ENCODE results near the gene NT5M. TPM values are rescaled to one million over a fixed set of nuclear protein-coding genes. Genes with fewer than 3 reads are reported as not detected.
A peak's percentile ranks its signal among the peaks of the same experiment; 100 is the strongest.

NT5M gene
- total RNA-seq, 1 donor from 2014 or later, result 4.1 TPM

- Mint-ChIP-seq H3K4me3 (no peak overlapping the region), H3K9me3 (no peaks in the 10 kb centered on the region), H3K27me3 (ENCODE audit: insufficient read depth, low read depth) (peaks cover 2% of the 10 kb centered on the region), H3K36me3 (no peaks in the 10 kb centered on the region), H3K27ac (no peak overlapping the region), H3K4me1 (no peaks in the 10 kb centered on the region)
- DNase-seq (ENCODE audit: low spot score), result no peak
- Histone ChIP-seq H3K79me2 (ENCODE audit: low read depth) (no peaks in the 10 kb centered on the region), H3F3A (ENCODE audit: low read depth) (no peaks in the 10 kb centered on the region), H3K9ac (no peak overlapping the region), H3K27me3 (no peaks in the 10 kb centered on the region), H3K4me1 (no peaks in the 10 kb centered on the region), H3K4me3 (no peak overlapping the region), H3K36me3 (no peaks in the 10 kb centered on the region), H4K20me1 (ENCODE audit: low read depth) (no peaks in the 10 kb centered on the region), H3K27ac (no peak overlapping the region), H3K4me2 (no peak overlapping the region), H2AFZ (replicated peaks) (no peak overlapping the region), H3K9me3 (ENCODE audit: low read depth) (no peaks in the 10 kb centered on the region)
- TF ChIP-seq CTCF (IDR thresholded peaks at IDR 0.05) (no peak), EZH2phosphoT487 (IDR thresholded peaks at IDR 0.05) (no peak), EZH2 (IDR thresholded peaks at IDR 0.05) (no peak)
Observed at GRCh38 chr17:17344507-17345293, 41.5 kb downstream of the NT5M start.

- DNase-seq (ENCODE audit: low spot score), result no peak
Observed at GRCh38 chr17:17345294-17345597, 42.1 kb downstream of the NT5M start.

GRCh38 chr17:17345686-17346427 lies 42.7 kb downstream of the NT5M start:
- Mint-ChIP-seq H3K4me3 (no peak overlapping the region), H3K27me3 (ENCODE audit: insufficient read depth, low read depth) (no peaks in the 10 kb centered on the region), H3K27ac (peak overlapping the region; percentile 35), H3K36me3 (no peaks in the 10 kb centered on the region), H3K4me1 (peaks cover 2% of the 10 kb centered on the region), H3K9me3 (no peaks in the 10 kb centered on the region)
- no peak for DNase-seq (ENCODE audit: low spot score)
- Histone ChIP-seq H2AFZ (replicated peaks) (no peak overlapping the region), H3K27me3 (no peaks in the 10 kb centered on the region), H4K20me1 (ENCODE audit: low read depth) (no peaks in the 10 kb centered on the region), H3K4me2 (no peak overlapping the region), H3F3A (ENCODE audit: low read depth) (no peaks in the 10 kb centered on the region), H3K4me1 (no peaks in the 10 kb centered on the region), H3K9me3 (ENCODE audit: low read depth) (no peaks in the 10 kb centered on the region), H3K27ac (no peak overlapping the region), H3K79me2 (ENCODE audit: low read depth) (no peaks in the 10 kb centered on the region), H3K4me3 (no peak overlapping the region), H3K9ac (no peak overlapping the region), H3K36me3 (no peaks in the 10 kb centered on the region)
- TF ChIP-seq CTCF (IDR thresholded peaks at IDR 0.05) (no peak), EZH2 (IDR thresholded peaks at IDR 0.05) (no peak), EZH2phosphoT487 (IDR thresholded peaks at IDR 0.05) (no peak)

More at GRCh38 chr17:17345294-17345597, 42.1 kb downstream of the NT5M start:
- H3K27ac ChIP-seq, result no peak overlapping the region
- no peak overlapping the region for H2AFZ ChIP-seq (replicated peaks)
- no peaks in the 10 kb centered on the region for H3K36me3 Mint-ChIP-seq
- no peak overlapping the region for H3K4me3 ChIP-seq
- H3F3A ChIP-seq (ENCODE audit: low read depth), result no peaks in the 10 kb centered on the region
- peaks cover under 1% of the 10 kb centered on the region for H3K4me1 Mint-ChIP-seq
- no peak overlapping the region for H3K4me3 Mint-ChIP-seq
- no peaks in the 10 kb centered on the region for H3K9me3 Mint-ChIP-seq
- H3K4me1 ChIP-seq, result no peaks in the 10 kb centered on the region
- H3K36me3 ChIP-seq, result no peaks in the 10 kb centered on the region
- H4K20me1 ChIP-seq (ENCODE audit: low read depth), result no peaks in the 10 kb centered on the region
- no peaks in the 10 kb centered on the region for H3K79me2 ChIP-seq (ENCODE audit: low read depth)
- no peak overlapping the region for H3K27ac Mint-ChIP-seq
- no peaks in the 10 kb centered on the region for H3K9me3 ChIP-seq (ENCODE audit: low read depth)
- no peak for TF ChIP-seq EZH2 (IDR thresholded peaks at IDR 0.05)
- TF ChIP-seq EZH2phosphoT487 (IDR thresholded peaks at IDR 0.05), result no peak
- TF ChIP-seq CTCF (IDR thresholded peaks at IDR 0.05), result no peak
- H3K4me2 ChIP-seq, result no peak overlapping the region
- no peaks in the 10 kb centered on the region for H3K27me3 ChIP-seq
- peaks cover 2% of the 10 kb centered on the region for H3K27me3 Mint-ChIP-seq (ENCODE audit: insufficient read depth, low read depth)
- H3K9ac ChIP-seq, result no peak overlapping the region
